Measurements from ENCODE around the gene PPP2R2D.

GRCh38 chr10:131853610-131853964, 47.2 kb upstream of the PPP2R2D start:
- TF ChIP-seq CTCF (IDR thresholded peaks at IDR 0.05) (no peak), SIN3A (IDR thresholded peaks at IDR 0.05; ENCODE audit: borderline replicate concordance, insufficient read depth, low read depth, low read length) (no peak), POLR2AphosphoS5 (IDR thresholded peaks at IDR 0.05; ENCODE audit: low read depth, low read length) (no peak), REST (IDR thresholded peaks at IDR 0.05; ENCODE audit: insufficient read depth in 1 of 2, low read depth in 2 of 2, low read length in 1 of 2) (no peak), TCF7L2 (IDR thresholded peaks at IDR 0.05; ENCODE audit: low read depth, low read length) (no peak)
